ENCODE data around the gene PPM1E. TPM values are rescaled to one million over a fixed set of nuclear protein-coding genes. Genes with fewer than 3 reads are reported as not detected.

The PPM1E gene
- total and polyA plus RNA-seq, 5 donors: 0.78 to 2.6 (median 2.2) TPM

DNA sequence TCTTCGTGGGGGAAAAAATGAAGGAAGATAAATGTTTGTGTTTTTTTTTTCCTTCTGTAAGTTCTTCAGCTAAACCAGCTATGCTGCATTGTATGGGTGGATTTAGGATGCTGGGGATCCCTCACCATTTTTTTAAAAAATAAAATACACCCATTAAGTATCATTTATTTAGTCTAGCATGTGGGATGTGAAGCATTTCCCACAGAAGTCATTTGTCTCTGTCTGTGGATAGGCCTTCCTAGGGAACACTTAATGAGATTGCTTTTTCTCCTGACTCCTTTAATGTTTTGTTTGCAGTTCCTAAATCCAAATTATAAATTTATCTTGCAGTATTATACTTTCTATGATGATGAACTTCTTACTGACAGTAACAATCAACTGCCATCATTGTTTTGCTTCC is 146.7 kb downstream of the PPM1E start:
- no peak overlapping the region for H3K27ac ChIP-seq (ENCODE audit: low read length)
- intact Hi-C loops (cut with DNase I): no loop called here
- no peaks in the 10 kb centered on the region for H3K9me3 ChIP-seq (ENCODE audit: control insufficient read depth, low read length)
- H3K4me3 ChIP-seq (ENCODE audit: low read length): no peak overlapping the region
- no peaks in the 10 kb centered on the region for H3K4me1 ChIP-seq (ENCODE audit: control insufficient read depth, insufficient read depth, low read length)
- 71% methylated on average over 1 of the region's 1 CpG for WGBS
- ATAC-seq: no peak
- no peaks in the 10 kb centered on the region for H3K27me3 ChIP-seq (ENCODE audit: control insufficient read depth, insufficient read depth)
- DNase-seq: no peak

DNA sequence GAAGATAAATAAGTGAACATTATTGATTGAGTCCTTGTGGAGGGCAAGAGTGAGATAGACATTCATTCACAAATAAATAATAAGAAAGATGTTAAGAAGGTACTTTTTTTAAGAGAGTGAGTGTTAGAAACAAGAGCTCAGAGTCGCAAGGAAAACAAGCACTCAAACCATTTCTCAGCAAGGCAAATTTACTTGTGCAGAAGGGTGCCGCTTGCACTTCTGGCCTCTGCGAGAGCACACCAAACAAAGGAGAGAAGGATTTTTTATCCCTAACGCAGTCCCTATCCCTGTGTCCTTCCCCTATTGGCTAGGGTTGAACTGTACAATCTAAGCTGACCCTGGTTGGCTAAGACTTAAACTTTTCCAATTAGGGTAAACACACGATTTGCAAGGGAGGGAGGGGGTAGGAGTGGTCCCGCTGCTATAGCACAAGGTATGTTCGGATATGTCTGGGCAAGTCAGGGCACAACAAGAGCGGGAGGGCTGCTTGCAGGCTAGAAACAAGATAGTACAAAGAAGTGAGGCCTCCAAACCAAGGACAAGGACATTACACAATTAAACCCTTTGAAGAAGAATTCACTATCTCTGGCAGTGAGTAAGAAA is 156.2 kb downstream of the PPM1E start:
- no peak overlapping the region for H3K4me3 ChIP-seq (ENCODE audit: low read length)
- no peaks in the 10 kb centered on the region for H3K27me3 ChIP-seq (ENCODE audit: control insufficient read depth, insufficient read depth)
- no peaks in the 10 kb centered on the region for H3K4me1 ChIP-seq (ENCODE audit: control insufficient read depth, insufficient read depth, low read length)
- no peak overlapping the region for H3K27ac ChIP-seq (ENCODE audit: low read length)
- 90% methylated on average over 8 of the region's 8 CpGs for WGBS
- H3K9me3 ChIP-seq (ENCODE audit: control insufficient read depth, low read length): no peaks in the 10 kb centered on the region
- no peak for DNase-seq
- no peak for ATAC-seq
- intact Hi-C loops (cut with DNase I): no loop called here

DNA sequence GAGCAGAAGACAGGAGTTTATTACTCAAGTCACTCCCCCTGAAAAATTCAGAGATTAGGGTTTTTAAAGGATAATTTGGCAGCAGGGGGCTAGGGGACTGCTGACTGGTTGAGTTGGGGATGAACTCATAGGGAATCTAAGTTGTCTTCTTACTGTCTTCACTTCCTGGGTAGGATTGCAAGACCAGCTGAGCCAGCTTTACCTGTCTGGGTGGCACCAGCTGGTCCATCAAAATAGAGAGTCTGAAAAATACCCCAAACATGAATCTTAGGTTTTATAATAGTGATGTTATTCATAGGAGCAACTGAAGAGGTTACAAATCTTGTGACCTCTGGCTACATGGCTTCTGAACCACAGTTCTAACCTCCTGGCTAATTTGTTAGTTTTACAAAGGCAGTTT is 157.9 kb downstream of the PPM1E start:
- H3K27ac ChIP-seq (ENCODE audit: low read length): no peak overlapping the region
- no peaks in the 10 kb centered on the region for H3K4me1 ChIP-seq (ENCODE audit: control insufficient read depth, insufficient read depth, low read length)
- DNase-seq (no peak), ATAC-seq (no peak)
- H3K4me3 ChIP-seq (ENCODE audit: low read length): no peak overlapping the region
- H3K9me3 ChIP-seq (ENCODE audit: control insufficient read depth, low read length): no peaks in the 10 kb centered on the region
- H3K27me3 ChIP-seq (ENCODE audit: control insufficient read depth, insufficient read depth): no peaks in the 10 kb centered on the region
- intact Hi-C loops (cut with DNase I): no loop called here

DNA sequence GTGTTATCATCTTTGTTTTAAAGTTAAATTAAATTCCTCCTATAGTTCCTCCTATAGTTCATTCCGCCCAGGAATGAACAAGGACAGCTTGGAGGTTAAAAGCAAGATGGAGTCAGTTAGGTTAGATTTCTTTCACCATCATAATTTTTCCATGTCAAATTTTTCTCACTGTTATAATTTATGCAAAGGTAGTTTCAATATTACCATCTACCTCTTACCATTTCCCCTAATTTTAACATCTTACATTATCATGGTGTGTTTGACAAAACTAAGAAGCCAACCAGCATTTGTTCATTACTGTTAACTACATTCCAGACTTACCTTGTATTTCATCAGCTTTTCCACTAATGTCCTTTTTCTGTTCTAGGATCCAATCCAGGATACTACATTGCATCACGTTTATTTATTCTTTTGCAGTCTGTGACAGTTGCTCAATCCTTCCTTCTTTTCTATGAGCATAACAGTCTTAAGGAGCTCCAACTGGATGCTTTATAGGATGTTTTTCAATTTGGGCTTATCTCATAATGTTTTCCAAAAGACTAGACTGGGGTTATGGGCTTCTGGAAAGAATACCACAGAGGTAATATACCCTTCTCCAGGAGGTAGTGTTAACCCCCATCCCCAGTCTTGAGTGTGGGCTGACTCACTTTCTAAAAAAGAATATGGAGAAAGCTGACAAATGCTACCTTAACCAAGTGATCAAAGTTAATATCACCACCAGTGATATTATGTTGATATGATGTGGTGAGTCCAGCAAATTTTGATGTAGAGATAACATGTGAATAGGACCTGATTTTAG is 158.5 kb downstream of the PPM1E start:
- Histone ChIP-seq H3K4me3 (ENCODE audit: low read length) (no peak overlapping the region), H3K27me3 (ENCODE audit: control insufficient read depth, insufficient read depth) (no peaks in the 10 kb centered on the region), H3K27ac (ENCODE audit: low read length) (no peak overlapping the region), H3K4me1 (ENCODE audit: control insufficient read depth, insufficient read depth, low read length) (no peaks in the 10 kb centered on the region), H3K9me3 (ENCODE audit: control insufficient read depth, low read length) (no peaks in the 10 kb centered on the region)
- no peak for ATAC-seq
- intact Hi-C loops (cut with DNase I): no loop called here
- 69% methylated on average over 2 of the region's 2 CpGs for WGBS
- no peak for DNase-seq

DNA sequence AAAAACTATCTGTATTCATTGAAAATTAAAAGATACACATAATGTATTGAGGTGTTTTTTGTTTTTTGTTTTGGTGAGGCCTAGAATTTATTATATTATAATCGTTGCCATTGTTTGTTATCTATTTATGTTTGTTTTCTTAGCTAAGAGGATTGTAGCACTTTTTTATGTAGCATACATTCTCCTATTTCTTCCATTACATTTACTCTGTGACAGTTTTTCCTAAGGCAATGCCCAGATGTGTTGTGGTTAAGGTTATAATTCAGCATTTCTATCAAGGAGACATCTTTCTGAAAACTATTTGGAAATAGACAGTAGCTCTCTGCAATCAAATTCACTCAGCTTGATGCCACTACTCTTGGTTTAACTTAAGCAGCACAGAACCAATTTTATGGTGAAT is 161.6 kb downstream of the PPM1E start:
- Histone ChIP-seq H3K4me1 (ENCODE audit: control insufficient read depth, insufficient read depth, low read length) (no peaks in the 10 kb centered on the region), H3K27ac (ENCODE audit: low read length) (no peak overlapping the region), H3K9me3 (ENCODE audit: control insufficient read depth, low read length) (no peaks in the 10 kb centered on the region), H3K27me3 (ENCODE audit: control insufficient read depth, insufficient read depth) (no peaks in the 10 kb centered on the region), H3K4me3 (ENCODE audit: low read length) (no peak overlapping the region)
- no peak for ATAC-seq
- intact Hi-C loops (cut with DNase I): no loop called here
- 74% methylated on average over 1 of the region's 1 CpG for WGBS
- no peak for DNase-seq

DNA sequence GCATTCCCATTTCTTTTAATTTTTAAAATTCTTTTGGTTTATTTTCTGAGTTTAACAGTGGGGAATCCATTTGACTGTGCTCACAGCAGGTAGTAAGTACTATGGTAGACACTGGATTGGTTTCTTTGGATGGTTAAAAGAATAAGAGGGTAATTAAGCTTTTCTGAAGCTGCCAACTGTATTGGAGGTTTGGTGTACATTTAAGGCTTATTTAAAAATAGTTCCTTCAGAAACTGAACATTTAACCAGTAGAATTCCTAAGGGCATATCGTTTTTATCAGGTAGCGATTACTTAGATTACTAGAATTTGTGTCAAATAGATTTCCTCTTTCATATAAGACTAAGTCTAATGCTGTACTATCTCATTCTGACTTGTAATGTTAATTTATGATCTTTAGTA is 162.4 kb downstream of the PPM1E start:
- H3K4me3 ChIP-seq (ENCODE audit: low read length): no peak overlapping the region
- H3K9me3 ChIP-seq (ENCODE audit: control insufficient read depth, low read length): no peaks in the 10 kb centered on the region
- H3K27me3 ChIP-seq (ENCODE audit: control insufficient read depth, insufficient read depth): no peaks in the 10 kb centered on the region
- no peak for ATAC-seq
- DNase-seq: no peak
- H3K4me1 ChIP-seq (ENCODE audit: control insufficient read depth, insufficient read depth, low read length): no peaks in the 10 kb centered on the region
- no peak overlapping the region for H3K27ac ChIP-seq (ENCODE audit: low read length)
- 72% methylated on average over 2 of the region's 2 CpGs for WGBS
- intact Hi-C loops (cut with DNase I): no loop called here

DNA sequence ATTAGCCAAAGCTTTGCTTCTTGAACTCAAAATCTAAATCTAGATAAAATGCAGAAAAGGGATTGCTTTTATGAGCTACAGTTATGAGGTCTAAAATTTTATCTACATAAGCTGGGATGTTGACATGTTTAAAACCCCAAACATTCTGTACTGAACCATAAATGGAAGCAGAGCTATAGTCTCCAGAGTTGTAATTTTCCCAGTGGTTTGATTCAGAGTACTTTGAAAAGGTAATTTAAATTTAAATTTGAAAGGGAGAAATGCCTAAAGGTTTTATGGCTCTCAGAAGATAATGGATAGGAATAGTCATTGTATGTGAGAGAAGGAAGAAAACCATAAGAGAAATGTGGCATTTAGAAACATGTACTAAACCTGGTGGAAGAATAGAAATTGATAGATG is 163.2 kb downstream of the PPM1E start:
- no peaks in the 10 kb centered on the region for H3K27me3 ChIP-seq (ENCODE audit: control insufficient read depth, insufficient read depth)
- H3K9me3 ChIP-seq (ENCODE audit: control insufficient read depth, low read length): no peaks in the 10 kb centered on the region
- ATAC-seq (no peak), DNase-seq (no peak)
- no peaks in the 10 kb centered on the region for H3K4me1 ChIP-seq (ENCODE audit: control insufficient read depth, insufficient read depth, low read length)
- H3K27ac ChIP-seq (ENCODE audit: low read length): no peak overlapping the region
- no peak overlapping the region for H3K4me3 ChIP-seq (ENCODE audit: low read length)
- intact Hi-C loops (cut with DNase I): no loop called here

DNA sequence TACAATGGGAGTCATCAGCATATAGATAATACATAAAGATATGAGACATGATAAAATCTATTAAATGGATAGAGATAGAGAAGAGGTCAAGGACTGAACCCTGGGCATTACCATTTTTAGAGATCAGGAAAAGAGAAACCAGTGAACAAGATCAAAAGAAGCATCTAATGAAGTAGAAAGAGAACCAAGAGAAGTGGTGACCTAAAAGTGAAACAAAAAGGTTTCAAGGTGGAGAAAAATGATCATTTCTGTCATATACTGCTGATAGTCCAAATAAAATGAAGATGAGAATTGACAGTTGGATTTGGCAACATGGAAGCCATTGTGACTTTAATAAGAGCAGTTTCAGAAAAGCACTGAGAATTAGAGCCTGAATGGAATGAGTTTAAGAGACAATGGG is 165.1 kb downstream of the PPM1E start:
- intact Hi-C loops (cut with DNase I): no loop called here
- ATAC-seq (no peak), DNase-seq (no peak)
- no peak overlapping the region for H3K4me3 ChIP-seq (ENCODE audit: low read length)
- H3K27ac ChIP-seq (ENCODE audit: low read length): no peak overlapping the region
- H3K27me3 ChIP-seq (ENCODE audit: control insufficient read depth, insufficient read depth): no peaks in the 10 kb centered on the region
- no peaks in the 10 kb centered on the region for H3K4me1 ChIP-seq (ENCODE audit: control insufficient read depth, insufficient read depth, low read length)
- no peaks in the 10 kb centered on the region for H3K9me3 ChIP-seq (ENCODE audit: control insufficient read depth, low read length)

DNA sequence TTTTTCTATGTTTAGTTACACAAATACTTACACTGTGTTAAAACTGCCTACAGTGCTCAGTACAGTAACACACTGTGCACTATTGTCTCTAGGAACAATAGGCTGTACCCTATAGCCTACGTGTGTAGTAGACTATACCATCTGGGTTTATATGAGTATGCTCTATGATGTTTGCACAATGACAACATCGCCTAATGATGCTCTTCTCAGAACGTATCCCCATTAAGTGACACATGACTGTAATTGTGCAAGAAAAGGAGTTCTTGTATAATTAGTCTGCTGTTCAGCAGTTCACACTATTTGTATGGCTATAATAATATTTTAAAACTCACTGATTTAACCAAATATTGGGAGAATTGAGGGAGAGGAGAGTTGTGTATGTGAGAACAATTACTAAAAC is 177.3 kb downstream of the PPM1E start:
- ATAC-seq (no peak), DNase-seq (no peak)
- 75% methylated on average over 3 of the region's 3 CpGs for WGBS
- H3K4me1 ChIP-seq (ENCODE audit: control insufficient read depth, insufficient read depth, low read length): no peaks in the 10 kb centered on the region
- intact Hi-C loops (cut with DNase I): no loop called here
- no peaks in the 10 kb centered on the region for H3K9me3 ChIP-seq (ENCODE audit: control insufficient read depth, low read length)
- no peaks in the 10 kb centered on the region for H3K27me3 ChIP-seq (ENCODE audit: control insufficient read depth, insufficient read depth)
- no peak overlapping the region for H3K4me3 ChIP-seq (ENCODE audit: low read length)
- H3K27ac ChIP-seq (ENCODE audit: low read length): no peak overlapping the region

DNA sequence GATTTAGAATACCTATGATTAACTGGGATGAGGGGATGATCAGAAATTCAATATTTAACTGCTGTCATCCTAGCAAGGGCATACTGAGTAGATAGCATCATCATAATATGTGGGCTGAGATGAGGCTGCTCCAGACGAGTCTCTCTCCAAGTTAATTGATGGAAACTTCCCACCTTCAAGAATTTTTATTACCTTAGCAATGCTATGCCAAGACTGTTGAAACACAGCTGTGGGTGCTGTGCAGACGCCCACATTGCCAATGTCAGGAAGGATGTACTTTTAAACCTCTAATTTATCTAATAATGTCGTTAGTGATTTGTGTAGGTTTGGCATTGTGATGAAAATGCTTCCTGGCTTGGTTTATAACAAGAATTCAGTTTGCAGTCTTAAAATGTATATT is 180.6 kb downstream of the PPM1E start:
- 43% methylated on average over 3 of the region's 3 CpGs for WGBS
- Histone ChIP-seq H3K27me3 (ENCODE audit: control insufficient read depth, insufficient read depth) (no peaks in the 10 kb centered on the region), H3K27ac (ENCODE audit: low read length) (no peak overlapping the region), H3K4me1 (ENCODE audit: control insufficient read depth, insufficient read depth, low read length) (no peaks in the 10 kb centered on the region), H3K4me3 (ENCODE audit: low read length) (no peak overlapping the region), H3K9me3 (ENCODE audit: control insufficient read depth, low read length) (no peaks in the 10 kb centered on the region)
- ATAC-seq (no peak), DNase-seq (no peak)
- intact Hi-C loops (cut with DNase I): no loop called here

DNA sequence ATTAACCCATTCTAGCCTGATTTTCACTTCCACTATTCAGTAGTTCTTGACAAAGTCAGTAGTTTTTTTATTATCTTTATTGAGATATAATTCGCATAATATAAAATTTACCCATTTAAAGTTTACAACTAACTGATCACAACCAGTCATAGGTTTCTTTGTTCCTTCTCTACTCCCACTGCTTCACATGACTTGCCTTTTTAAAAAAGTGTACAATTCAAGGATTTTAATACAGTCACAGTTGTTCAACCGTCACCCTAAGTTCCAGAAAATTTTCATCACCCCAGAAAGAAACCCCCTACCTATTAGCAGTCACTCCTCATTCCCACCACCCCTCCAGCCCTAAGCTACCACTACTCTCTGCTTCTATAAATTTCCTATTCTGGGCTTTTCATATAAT is 188.5 kb downstream of the PPM1E start:
- no peak overlapping the region for H3K4me3 ChIP-seq (ENCODE audit: low read length)
- H3K9me3 ChIP-seq (ENCODE audit: control insufficient read depth, low read length): no peaks in the 10 kb centered on the region
- DNase-seq (no peak), ATAC-seq (no peak)
- H3K4me1 ChIP-seq (ENCODE audit: control insufficient read depth, insufficient read depth, low read length): no peaks in the 10 kb centered on the region
- intact Hi-C loops (cut with DNase I): no loop called here
- 77% methylated on average over 2 of the region's 2 CpGs for WGBS
- H3K27ac ChIP-seq (ENCODE audit: low read length): no peak overlapping the region
- no peaks in the 10 kb centered on the region for H3K27me3 ChIP-seq (ENCODE audit: control insufficient read depth, insufficient read depth)

DNA sequence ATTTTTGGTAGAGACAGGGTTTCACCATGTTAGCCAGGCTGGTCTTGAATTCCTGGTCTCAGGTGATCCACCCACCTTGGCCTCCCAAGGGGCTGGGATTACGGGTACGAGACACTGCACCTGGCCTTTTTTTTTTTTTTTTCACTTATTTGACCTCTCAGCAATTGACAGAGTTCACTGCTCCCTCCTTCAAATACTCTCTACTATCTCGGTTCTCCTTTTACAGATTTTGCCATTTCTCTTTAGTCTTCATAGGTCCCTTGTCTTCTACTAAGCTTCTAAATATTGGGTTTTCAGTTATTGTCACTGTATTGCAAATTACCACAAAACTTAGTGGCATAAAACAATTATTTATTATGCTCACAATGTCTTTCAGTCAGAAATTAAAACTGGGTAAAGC is 191.8 kb downstream of the PPM1E start:
- no peak for ATAC-seq

More for the DNA sequence above, 191.8 kb downstream of the PPM1E start:
- no peaks in the 10 kb centered on the region for H3K9me3 ChIP-seq (ENCODE audit: control insufficient read depth, low read length)
- no peak overlapping the region for H3K4me3 ChIP-seq (ENCODE audit: low read length)
- intact Hi-C loops (cut with DNase I): loop anchor here in 1 of 4 donors (5.0 kb wide), 1 partner anchor 50 kb away; no protein-coding TSS in a partner anchor
- H3K4me1 ChIP-seq (ENCODE audit: control insufficient read depth, insufficient read depth, low read length): no peaks in the 10 kb centered on the region
- no peak for DNase-seq
- no peaks in the 10 kb centered on the region for H3K27me3 ChIP-seq (ENCODE audit: control insufficient read depth, insufficient read depth)
- 83% methylated on average over 3 of the region's 3 CpGs for WGBS
- H3K27ac ChIP-seq (ENCODE audit: low read length): no peak overlapping the region

Measured in right cardiac atrium (tissue), 5 donors.